Keratinocyte (primary cell): ENCODE measurements around the gene TINAG. TPM values are rescaled to one million over a fixed set of nuclear protein-coding genes. Genes with fewer than 3 reads are reported as not detected.
A peak's percentile ranks its signal among the peaks of the same experiment; 100 is the strongest.

Source experiments
- DNase-seq: peaks from one replicate; pipeline ENCODE4 v3.0.0-alpha.2; 2011; ENCODE audit warnings: low read depth, missing footprints, low spot score
- FAIRE-seq: peaks from 2 replicates; lab custom pipeline; 2011; peaks lifted over from hg19 to GRCh38; lab: Jason Lieb, UNC
- H2AFZ ChIP-seq: 2 replicates; pipeline ENCODE4 v1.6.0; 2012; ENCODE audit warnings: low read length, control low read depth, inconsistent platforms; ENCODE audit not compliant: control insufficient read depth
- H3K27ac ChIP-seq: 2 replicates; pipeline ENCODE4 v1.5.1; 2011; ENCODE audit warnings: low read length; ENCODE audit not compliant: control insufficient read depth, insufficient read depth
- H3K27me3 ChIP-seq: 3 replicates; pipeline ENCODE4 v1.6.0; 2011; ENCODE audit warnings: low read length; ENCODE audit not compliant: control insufficient read depth, insufficient read depth; ENCODE audit errors: extremely low read depth
- H3K36me3 ChIP-seq, 2 experiments: 2 replicates in 1 of 2; 3 replicates in 1 of 2; pipeline ENCODE4 v1.5.1; 2011; ENCODE audit warnings: low read length in 2 of 2, mild to moderate bottlenecking in 1 of 2; ENCODE audit not compliant: control insufficient read depth in 2 of 2, insufficient read depth in 2 of 2; ENCODE audit errors: extremely low read depth in 1 of 2
- H3K4me1 ChIP-seq: 3 replicates; pipeline ENCODE4 v1.5.1; 2011; ENCODE audit warnings: low read length; ENCODE audit not compliant: control insufficient read depth, insufficient read depth; ENCODE audit errors: extremely low read depth
- H3K4me2 ChIP-seq: 3 replicates; pipeline ENCODE4 v1.6.0; 2011; ENCODE audit warnings: low read depth, low read length; ENCODE audit not compliant: control insufficient read depth, insufficient read depth; ENCODE audit errors: extremely low read depth
- H3K4me3 ChIP-seq, 3 experiments: fragments of 200-600 bp in 1 of 3; sonication (generic) in 1 of 3; 2 replicates in 2 of 3; 3 replicates in 1 of 3; pipeline ENCODE4 v1.5.1; 2011 to 2016; ENCODE audit warnings: low read length in 3 of 3, mild to moderate bottlenecking in 3 of 3, control low read depth in 2 of 3, inconsistent platforms in 1 of 3, low read depth in 1 of 3, mixed read lengths in 1 of 3, mixed run types in 1 of 3, moderate library complexity in 1 of 3; ENCODE audit not compliant: control insufficient read depth in 2 of 3, insufficient read depth in 2 of 3; ENCODE audit errors: extremely low read depth in 1 of 3
- H3K79me2 ChIP-seq: 2 replicates; pipeline ENCODE4 v1.6.0; 2012; ENCODE audit warnings: low read length; ENCODE audit not compliant: control insufficient read depth, insufficient read depth
- H3K9ac ChIP-seq: 3 replicates; pipeline ENCODE4 v1.6.0; 2011; ENCODE audit warnings: low read length; ENCODE audit not compliant: control insufficient read depth, insufficient read depth; ENCODE audit errors: extremely low read depth
- H3K9me1 ChIP-seq: 3 replicates; pipeline ENCODE4 v1.6.0; 2011; ENCODE audit warnings: low read length; ENCODE audit not compliant: control insufficient read depth, insufficient read depth; ENCODE audit errors: extremely low read depth
- H3K9me3 ChIP-seq: 2 replicates; pipeline ENCODE4 v1.5.1; 2012; ENCODE audit warnings: low read depth, low read length; ENCODE audit not compliant: control insufficient read depth
- H4K20me1 ChIP-seq: 3 replicates; pipeline ENCODE4 v1.6.0; 2011; ENCODE audit warnings: low read length; ENCODE audit not compliant: control insufficient read depth, insufficient read depth; ENCODE audit errors: extremely low read depth
- EZH2 ChIP-seq: IDR thresholded peaks from one replicate; pipeline ENCODE4 v1.6.1; 2012; ENCODE audit warnings: inconsistent platforms, mild to moderate bottlenecking, low read length, moderate library complexity
- dilution Hi-C: fragments of 300-500 bp; cut with MboI; formaldehyde crosslinking; loops from one replicate; pipeline ENCODE4 v1.7.0; 2020; ENCODE audit warnings: low sequenced_read_pairs; ENCODE audit not compliant: extremely low pct_ligation_motif_present
- polyA plus RNA-seq, 5 experiments: library from polyadenylated mRNA; depleted of rRNA in 3 of 5; stranded (reverse) in 3 of 5; stranded (forward) in 1 of 5; unstranded in 1 of 5; fragments of >200 nt; gene quantifications; 1 replicate in 1 of 5; 2 replicates in 3 of 5; 3 replicates in 1 of 5; pipeline versions ENCODE4 v1.2.1 to v1.2.3, GENCODE V29; 2011 to 2012; ENCODE audit warnings: missing spikeins in 2 of 5, low read depth in 1 of 5, low replicate concordance in 1 of 5
- TF ChIP-seq, protein P1 (sequence below), 3 experiments: IDR thresholded peaks in 1 of 3; conservative IDR thresholded peaks in 1 of 3; optimal IDR thresholded peaks in 1 of 3; 2 replicates in 2 of 3; 3 replicates in 1 of 3; pipeline versions ENCODE3 to v1.5.1; 2011; ENCODE audit warnings: low read length in 3 of 3, mild to moderate bottlenecking in 3 of 3, moderate library complexity in 2 of 3, control low read depth in 1 of 3, inconsistent platforms in 1 of 3; ENCODE audit not compliant: insufficient read depth in 2 of 3; ENCODE audit errors: extremely low read depth in 1 of 3

Gene TINAG
- polyA plus RNA-seq, 1 donor (not counting 4 experiments of a cell fraction or from before 2014, with no cell fraction given): not detected

DNA sequence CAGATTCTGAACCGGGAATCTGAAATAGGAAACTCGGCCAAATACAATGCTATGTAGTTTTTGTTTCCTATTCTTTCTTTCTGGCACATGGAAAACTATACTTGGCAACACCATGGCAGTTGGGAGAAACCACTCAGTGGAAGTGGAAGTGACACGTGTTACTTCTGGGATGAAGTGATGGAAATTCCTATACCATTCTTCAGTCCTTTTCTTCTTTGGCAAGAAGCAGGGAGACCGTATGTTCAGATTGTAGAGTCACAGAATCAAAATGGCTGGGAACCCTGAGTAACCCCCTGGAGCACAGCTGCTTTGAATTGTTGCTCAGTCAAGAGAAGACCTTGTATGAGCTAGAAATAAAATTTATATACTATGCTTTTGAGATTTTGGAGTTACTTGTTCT lies 18.8 kb upstream of the TINAG start:
- Histone ChIP-seq H3K36me3 (no peaks in the 10 kb centered on the region), H3K4me2 (no peak overlapping the region), H3K4me3 (no peak overlapping the region), H3K79me2 (no peaks in the 10 kb centered on the region), H3K9me3 (no peaks in the 10 kb centered on the region), H3K27ac (no peak overlapping the region), H3K4me1 (peaks cover 46% of the 10 kb centered on the region), H3K27me3 (no peaks in the 10 kb centered on the region), H4K20me1 (no peaks in the 10 kb centered on the region), H3K9ac (no peak overlapping the region), H2AFZ (no peak overlapping the region), H3K9me1 (no peaks in the 10 kb centered on the region)
- TF ChIP-seq EZH2: no peak
- TF ChIP-seq, protein P1, sequence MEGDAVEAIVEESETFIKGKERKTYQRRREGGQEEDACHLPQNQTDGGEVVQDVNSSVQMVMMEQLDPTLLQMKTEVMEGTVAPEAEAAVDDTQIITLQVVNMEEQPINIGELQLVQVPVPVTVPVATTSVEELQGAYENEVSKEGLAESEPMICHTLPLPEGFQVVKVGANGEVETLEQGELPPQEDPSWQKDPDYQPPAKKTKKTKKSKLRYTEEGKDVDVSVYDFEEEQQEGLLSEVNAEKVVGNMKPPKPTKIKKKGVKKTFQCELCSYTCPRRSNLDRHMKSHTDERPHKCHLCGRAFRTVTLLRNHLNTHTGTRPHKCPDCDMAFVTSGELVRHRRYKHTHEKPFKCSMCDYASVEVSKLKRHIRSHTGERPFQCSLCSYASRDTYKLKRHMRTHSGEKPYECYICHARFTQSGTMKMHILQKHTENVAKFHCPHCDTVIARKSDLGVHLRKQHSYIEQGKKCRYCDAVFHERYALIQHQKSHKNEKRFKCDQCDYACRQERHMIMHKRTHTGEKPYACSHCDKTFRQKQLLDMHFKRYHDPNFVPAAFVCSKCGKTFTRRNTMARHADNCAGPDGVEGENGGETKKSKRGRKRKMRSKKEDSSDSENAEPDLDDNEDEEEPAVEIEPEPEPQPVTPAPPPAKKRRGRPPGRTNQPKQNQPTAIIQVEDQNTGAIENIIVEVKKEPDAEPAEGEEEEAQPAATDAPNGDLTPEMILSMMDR (optimal IDR thresholded peaks at IDR 0.05 in 1 of 3, IDR thresholded peaks at IDR 0.05 in 1 of 3, conservative IDR thresholded peaks at IDR 0.05 in 1 of 3; ENCODE audit: extremely low read depth in 1 of 3, insufficient read depth in 2 of 3, low read length in 3 of 3): no peak
- DNase-seq (no peak), FAIRE-seq (no peak)
- dilution Hi-C loops: no loop called here

DNA sequence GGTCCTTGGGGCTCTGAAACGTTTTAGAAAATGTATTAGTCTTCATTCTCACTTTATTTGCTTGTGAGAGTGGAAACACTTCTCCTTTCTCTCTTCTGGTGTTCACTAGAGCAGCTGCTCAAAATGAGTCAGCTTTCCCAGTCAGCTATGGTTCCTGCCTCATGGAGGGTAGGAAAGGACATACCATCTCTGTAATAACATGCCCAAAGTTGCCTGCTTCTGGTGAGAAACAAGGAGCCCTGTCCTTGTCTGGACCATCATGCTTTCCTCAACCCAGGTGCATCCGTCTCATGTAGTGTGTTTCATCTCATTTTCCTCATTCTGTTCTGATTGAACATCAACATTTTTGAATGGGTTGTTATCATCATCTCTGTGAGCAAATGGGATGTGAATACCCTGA lies 17.1 kb upstream of the TINAG start:
- no peaks in the 10 kb centered on the region for H3K79me2 ChIP-seq
- DNase-seq (peak; percentile 96), FAIRE-seq (peak; percentile 100)
- TF ChIP-seq, protein P1 (optimal IDR thresholded peaks at IDR 0.05 in 1 of 3, IDR thresholded peaks at IDR 0.05 in 1 of 3, conservative IDR thresholded peaks at IDR 0.05 in 1 of 3; ENCODE audit: extremely low read depth in 1 of 3, insufficient read depth in 2 of 3, low read length in 3 of 3): no peak
- TF ChIP-seq EZH2: no peak
- peak overlapping the region in 1 of 3 experiments; percentile 1 for H3K4me3 ChIP-seq
- no peaks in the 10 kb centered on the region for H4K20me1 ChIP-seq
- H3K9me3 ChIP-seq: no peaks in the 10 kb centered on the region
- H3K4me2 ChIP-seq: peak overlapping the region; percentile 33
- H2AFZ ChIP-seq: peak overlapping the region; percentile 41
- peaks cover 38% of the 10 kb centered on the region for H3K4me1 ChIP-seq
- peak overlapping the region; percentile 32 for H3K9ac ChIP-seq
- H3K9me1 ChIP-seq: no peaks in the 10 kb centered on the region
- H3K27ac ChIP-seq: peak overlapping the region; percentile 70
- no peaks in the 10 kb centered on the region for H3K36me3 ChIP-seq
- dilution Hi-C loops: no loop called here
- no peaks in the 10 kb centered on the region for H3K27me3 ChIP-seq
